ENCODE data around the gene CTNNAL1. TPM values are rescaled to one million over a fixed set of nuclear protein-coding genes. Genes with fewer than 3 reads are reported as not detected.
A peak's percentile ranks its signal among the peaks of the same experiment; 100 is the strongest.

CTNNAL1 gene
- total and polyA plus RNA-seq, 9 of the 15 experiments (the other 6 are each of a cell fraction or from before 2014, with no cell fraction given), result 23.2 to 78.0 (median 46.7) TPM

DNA sequence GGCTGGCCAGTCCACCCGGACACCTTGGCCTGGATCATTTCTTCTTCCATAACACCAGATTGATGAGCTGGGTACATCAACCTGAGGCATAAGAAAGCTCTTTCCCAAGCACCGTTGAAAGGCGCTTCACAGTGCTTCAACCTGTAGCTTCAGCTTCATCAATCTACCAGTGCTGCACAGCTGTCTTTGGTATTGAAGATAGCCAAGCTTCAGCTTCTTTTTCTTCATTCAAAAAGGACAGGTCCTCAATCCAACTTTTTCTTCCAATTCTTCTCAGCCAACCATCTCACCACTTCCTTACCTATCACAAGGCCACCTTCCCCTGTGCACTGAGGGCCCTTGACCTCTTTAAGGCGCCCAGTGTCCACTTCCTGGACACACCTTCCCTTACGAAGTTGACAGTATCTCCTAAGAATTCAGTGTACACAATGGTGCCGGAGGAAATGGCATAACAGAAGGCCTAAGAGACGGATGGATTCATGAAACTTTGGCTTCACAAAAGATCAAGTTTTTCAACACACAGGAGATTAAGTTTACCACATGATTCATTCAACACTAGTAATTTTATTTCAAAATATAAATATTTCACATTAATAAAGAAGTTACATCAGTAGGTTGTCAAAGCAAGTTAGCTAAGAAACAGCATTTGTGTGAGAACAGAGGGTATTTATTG, 1.4 kb upstream of the CTNNAL1 start:
- Histone ChIP-seq H3K9ac (ENCODE audit: insufficient read depth in 1 of 2, low read depth in 2 of 2, low read length in 2 of 2) (0 out of 4 replicates have a peak overlapping the region, but pooled peaks of 1 of the 2 experiments have one; percentile 50), H4K20me1 (replicated peaks; ENCODE audit: control insufficient read depth, insufficient read depth, low read length) (no peaks in the 10 kb centered on the region; the same call in 1 of the 2 replicates), H2AFZ (ENCODE audit: low read depth, low read length) (no peak overlapping the region), H3K9me1 (ENCODE audit: control insufficient read depth, insufficient read depth, low read length) (no peaks in the 10 kb centered on the region), H3K27ac (ENCODE audit: extremely low read depth, low read depth, low read length) (peak overlapping the region; percentile 68; the same call in 1 of the 3 replicates), H3K4me2 (ENCODE audit: insufficient read depth, low read length) (peak overlapping the region; percentile 76; the same call in 1 of the 2 replicates), H3K79me2 (ENCODE audit: control insufficient read depth, insufficient read depth, low read length) (peaks cover 34% of the 10 kb centered on the region), H3K4me1 (replicated peaks in 1 of 2; ENCODE audit: control insufficient read depth in 2 of 2, insufficient read depth in 2 of 2, low read length in 2 of 2) (peaks cover 20 to 33% of the 10 kb centered on the region in 2 experiments; a peak in 4 of 5 replicates), H3K4me3 (no peak overlapping the region), H3K9me3 (replicated peaks; ENCODE audit: control insufficient read depth, insufficient read depth, low read depth, low read length) (no peaks in the 10 kb centered on the region), H3K36me3 (ENCODE audit: control insufficient read depth, insufficient read depth, low read length) (peaks cover 34% of the 10 kb centered on the region), H3K27me3 (ENCODE audit: control insufficient read depth in 2 of 2, insufficient read depth in 2 of 2, low read length in 2 of 2) (no peaks in the 10 kb centered on the region)
- 63% methylated on average over 7 of the region's 7 CpGs for WGBS (ENCODE audit: insufficient coverage, low coverage, missing lambda C conversion rate)
- peak in 1 of 4 experiments; percentile 12 for DNase-seq (ENCODE audit: extremely low read depth in 1 of 4, low spot score in 3 of 4)
- POLR2A ChIA-PET, result interaction anchor here (1.0 kb wide), 1 partner anchor 59 kb away, joined by 3 read pairs; no protein-coding TSS in a partner anchor
- intact Hi-C loops (cut with micrococcal nuclease), result loop anchor here (5.0 kb wide), 3 partner anchors 82 to 118 kb away; partner anchors contain the start of genes ABITRAM, ELP1 and TMEM245
- ATAC-seq, result no peak
- in situ Hi-C loops (cut with MboI), result no loop called here
- no TSS peak for BruUV-seq (replicated peaks)
- no peak for FAIRE-seq
- CTCF ChIA-PET (ENCODE audit: low intra/inter-chr PET ratio), result no interaction called here
- TF ChIP-seq, protein P1, sequence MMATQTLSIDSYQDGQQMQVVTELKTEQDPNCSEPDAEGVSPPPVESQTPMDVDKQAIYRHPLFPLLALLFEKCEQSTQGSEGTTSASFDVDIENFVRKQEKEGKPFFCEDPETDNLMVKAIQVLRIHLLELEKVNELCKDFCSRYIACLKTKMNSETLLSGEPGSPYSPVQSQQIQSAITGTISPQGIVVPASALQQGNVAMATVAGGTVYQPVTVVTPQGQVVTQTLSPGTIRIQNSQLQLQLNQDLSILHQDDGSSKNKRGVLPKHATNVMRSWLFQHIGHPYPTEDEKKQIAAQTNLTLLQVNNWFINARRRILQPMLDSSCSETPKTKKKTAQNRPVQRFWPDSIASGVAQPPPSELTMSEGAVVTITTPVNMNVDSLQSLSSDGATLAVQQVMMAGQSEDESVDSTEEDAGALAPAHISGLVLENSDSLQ (IDR thresholded peaks at IDR 0.05), result no peak
- TF ChIP-seq KDM4B (IDR thresholded peaks at IDR 0.05; ENCODE audit: borderline replicate concordance in 2 of 2, low read depth in 1 of 2), result no peak
- TF ChIP-seq PTBP1 (IDR thresholded peaks at IDR 0.05; ENCODE audit: low read depth, low read length), result no peak
- no peak for TF ChIP-seq CAMTA2 (CRISPR knock-in tag; conservative IDR thresholded peaks at IDR 0.05)
- TF ChIP-seq, protein P2, sequence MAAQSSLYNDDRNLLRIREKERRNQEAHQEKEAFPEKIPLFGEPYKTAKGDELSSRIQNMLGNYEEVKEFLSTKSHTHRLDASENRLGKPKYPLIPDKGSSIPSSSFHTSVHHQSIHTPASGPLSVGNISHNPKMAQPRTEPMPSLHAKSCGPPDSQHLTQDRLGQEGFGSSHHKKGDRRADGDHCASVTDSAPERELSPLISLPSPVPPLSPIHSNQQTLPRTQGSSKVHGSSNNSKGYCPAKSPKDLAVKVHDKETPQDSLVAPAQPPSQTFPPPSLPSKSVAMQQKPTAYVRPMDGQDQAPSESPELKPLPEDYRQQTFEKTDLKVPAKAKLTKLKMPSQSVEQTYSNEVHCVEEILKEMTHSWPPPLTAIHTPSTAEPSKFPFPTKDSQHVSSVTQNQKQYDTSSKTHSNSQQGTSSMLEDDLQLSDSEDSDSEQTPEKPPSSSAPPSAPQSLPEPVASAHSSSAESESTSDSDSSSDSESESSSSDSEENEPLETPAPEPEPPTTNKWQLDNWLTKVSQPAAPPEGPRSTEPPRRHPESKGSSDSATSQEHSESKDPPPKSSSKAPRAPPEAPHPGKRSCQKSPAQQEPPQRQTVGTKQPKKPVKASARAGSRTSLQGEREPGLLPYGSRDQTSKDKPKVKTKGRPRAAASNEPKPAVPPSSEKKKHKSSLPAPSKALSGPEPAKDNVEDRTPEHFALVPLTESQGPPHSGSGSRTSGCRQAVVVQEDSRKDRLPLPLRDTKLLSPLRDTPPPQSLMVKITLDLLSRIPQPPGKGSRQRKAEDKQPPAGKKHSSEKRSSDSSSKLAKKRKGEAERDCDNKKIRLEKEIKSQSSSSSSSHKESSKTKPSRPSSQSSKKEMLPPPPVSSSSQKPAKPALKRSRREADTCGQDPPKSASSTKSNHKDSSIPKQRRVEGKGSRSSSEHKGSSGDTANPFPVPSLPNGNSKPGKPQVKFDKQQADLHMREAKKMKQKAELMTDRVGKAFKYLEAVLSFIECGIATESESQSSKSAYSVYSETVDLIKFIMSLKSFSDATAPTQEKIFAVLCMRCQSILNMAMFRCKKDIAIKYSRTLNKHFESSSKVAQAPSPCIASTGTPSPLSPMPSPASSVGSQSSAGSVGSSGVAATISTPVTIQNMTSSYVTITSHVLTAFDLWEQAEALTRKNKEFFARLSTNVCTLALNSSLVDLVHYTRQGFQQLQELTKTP (IDR thresholded peaks at IDR 0.05; ENCODE audit: low read depth in 1 of 2, partially characterized antibody in 2 of 2), result no peak
- TF ChIP-seq, protein P3, sequence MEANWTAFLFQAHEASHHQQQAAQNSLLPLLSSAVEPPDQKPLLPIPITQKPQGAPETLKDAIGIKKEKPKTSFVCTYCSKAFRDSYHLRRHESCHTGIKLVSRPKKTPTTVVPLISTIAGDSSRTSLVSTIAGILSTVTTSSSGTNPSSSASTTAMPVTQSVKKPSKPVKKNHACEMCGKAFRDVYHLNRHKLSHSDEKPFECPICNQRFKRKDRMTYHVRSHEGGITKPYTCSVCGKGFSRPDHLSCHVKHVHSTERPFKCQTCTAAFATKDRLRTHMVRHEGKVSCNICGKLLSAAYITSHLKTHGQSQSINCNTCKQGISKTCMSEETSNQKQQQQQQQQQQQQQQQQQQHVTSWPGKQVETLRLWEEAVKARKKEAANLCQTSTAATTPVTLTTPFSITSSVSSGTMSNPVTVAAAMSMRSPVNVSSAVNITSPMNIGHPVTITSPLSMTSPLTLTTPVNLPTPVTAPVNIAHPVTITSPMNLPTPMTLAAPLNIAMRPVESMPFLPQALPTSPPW (CRISPR knock-in tag; IDR thresholded peaks at IDR 0.05), result no peak
- TF ChIP-seq, protein P4, sequence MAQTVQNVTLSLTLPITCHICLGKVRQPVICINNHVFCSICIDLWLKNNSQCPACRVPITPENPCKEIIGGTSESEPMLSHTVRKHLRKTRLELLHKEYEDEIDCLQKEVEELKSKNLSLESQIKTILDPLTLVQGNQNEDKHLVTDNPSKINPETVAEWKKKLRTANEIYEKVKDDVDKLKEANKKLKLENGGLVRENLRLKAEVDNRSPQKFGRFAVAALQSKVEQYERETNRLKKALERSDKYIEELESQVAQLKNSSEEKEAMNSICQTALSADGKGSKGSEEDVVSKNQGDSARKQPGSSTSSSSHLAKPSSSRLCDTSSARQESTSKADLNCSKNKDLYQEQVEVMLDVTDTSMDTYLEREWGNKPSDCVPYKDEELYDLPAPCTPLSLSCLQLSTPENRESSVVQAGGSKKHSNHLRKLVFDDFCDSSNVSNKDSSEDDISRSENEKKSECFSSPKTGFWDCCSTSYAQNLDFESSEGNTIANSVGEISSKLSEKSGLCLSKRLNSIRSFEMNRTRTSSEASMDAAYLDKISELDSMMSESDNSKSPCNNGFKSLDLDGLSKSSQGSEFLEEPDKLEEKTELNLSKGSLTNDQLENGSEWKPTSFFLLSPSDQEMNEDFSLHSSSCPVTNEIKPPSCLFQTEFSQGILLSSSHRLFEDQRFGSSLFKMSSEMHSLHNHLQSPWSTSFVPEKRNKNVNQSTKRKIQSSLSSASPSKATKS (CRISPR knock-in tag; IDR thresholded peaks at IDR 0.05), result no peak
